PC-3 (cell line): ENCODE results near the gene TMEM94. TPM values are rescaled to one million over a fixed set of nuclear protein-coding genes. Genes with fewer than 3 reads are reported as not detected.

Experiments used
- ATAC-seq: fragments of 200-7000 bp; cut with Tn5 transposase; 2 replicates; pipeline ENCODE4 v1.9.1; 2020; ENCODE audit warnings: mild to moderate bottlenecking, moderate library complexity
- BruUV-seq: library from RNA; stranded (reverse); fragments of 400-500 nt; replicated peaks from 2 replicates; lab custom pipeline; 2021; lab: Mats Ljungman, UMichigan
- CTCF ChIA-PET: fragments of 300-600 bp; sonication (Branson Sonifier 250); formaldehyde crosslinking; loops from one replicate; lab custom pipeline; 2022; ENCODE audit warnings: antibody characterized with exemption; lab: Charles Lee
- POLR2A ChIA-PET: fragments of 300-600 bp; sonication (Branson Sonifier 250); formaldehyde crosslinking; loops from one replicate; lab custom pipeline; 2022; ENCODE audit warnings: antibody characterized with exemption; ENCODE audit not compliant: unreplicated experiment; lab: Charles Lee
- DNase-seq: peaks from one replicate; pipeline ENCODE4 v3.0.0-alpha.2; 2015
- H2AFZ ChIP-seq: fragments of 300-600 bp; sonication (generic); 2 replicates; pipeline ENCODE4 v1.6.0; 2016; ENCODE audit warnings: antibody characterized with exemption, low read length
- H3F3A ChIP-seq: fragments of 300-600 bp; sonication (generic); one replicate; pipeline ENCODE4 v1.6.0; 2017; ENCODE audit warnings: antibody characterized with exemption, low read length, control low read depth, mild to moderate bottlenecking; ENCODE audit not compliant: unreplicated experiment
- H3K27ac ChIP-seq: fragments of 300-600 bp; sonication (generic); 2 replicates; pipeline ENCODE4 v1.5.1; 2016; ENCODE audit warnings: mild to moderate bottlenecking, low read length
- H3K27me3 ChIP-seq: fragments of 300-600 bp; sonication (generic); 2 replicates; pipeline ENCODE4 v1.6.1; 2016; ENCODE audit warnings: low read length, mixed read lengths
- H3K36me3 ChIP-seq: fragments of 300-600 bp; sonication (generic); 2 replicates; pipeline ENCODE4 v1.6.1; 2016; ENCODE audit warnings: low read depth, mixed run types, low read length, mixed read lengths
- H3K4me1 ChIP-seq: fragments of 300-600 bp; sonication (generic); 2 replicates; pipeline ENCODE4 v1.5.1; 2016; ENCODE audit warnings: low read length; ENCODE audit not compliant: insufficient read depth
- H3K4me2 ChIP-seq: fragments of 300-600 bp; sonication (generic); 2 replicates; pipeline ENCODE4 v1.6.0; 2016; ENCODE audit warnings: low read length
- H3K4me3 ChIP-seq: fragments of 300-600 bp; sonication (generic); 2 replicates; pipeline ENCODE4 v1.5.1; 2016; ENCODE audit warnings: mild to moderate bottlenecking, low read length, mixed read lengths
- H3K79me2 ChIP-seq: fragments of 300-600 bp; sonication (generic); 2 replicates; pipeline ENCODE4 v1.6.1; 2017; ENCODE audit warnings: low read length, mixed read lengths
- H3K9ac ChIP-seq: fragments of 300-600 bp; sonication (generic); 2 replicates; pipeline ENCODE4 v1.6.0; 2016; ENCODE audit warnings: mild to moderate bottlenecking, low read length
- H3K9me2 ChIP-seq: fragments of 300-600 bp; sonication (generic); replicated peaks from 2 replicates; pipeline ENCODE4 v1.6.1; 2016; ENCODE audit warnings: mixed run types, low read length, mixed read lengths
- H3K9me3 ChIP-seq: fragments of 300-600 bp; sonication (generic); 2 replicates; pipeline ENCODE4 v1.6.1; 2016; ENCODE audit warnings: low read length, mixed read lengths
- H4K20me1 ChIP-seq: fragments of 300-600 bp; sonication (generic); 2 replicates; pipeline ENCODE4 v1.6.1; 2016; ENCODE audit warnings: low read length, mixed read lengths
- EZH2 ChIP-seq: fragments of 300-600 bp; sonication (generic); IDR thresholded peaks from one replicate; pipeline ENCODE4 v1.6.1; 2017; ENCODE audit warnings: antibody characterized with exemption, mild to moderate bottlenecking, low read length; ENCODE audit not compliant: unreplicated experiment
- EZH2phosphoT487 ChIP-seq: fragments of 300-600 bp; sonication (generic); IDR thresholded peaks from 2 replicates; pipeline ENCODE4 v1.6.1; 2018; ENCODE audit warnings: mild to moderate bottlenecking, antibody characterized with exemption, low read length, borderline replicate concordance
- intact Hi-C: fragments of 100-400 bp; cut with micrococcal nuclease; formaldehyde crosslinking; loops from 2 replicates; pipeline ENCODE4 v1.9.0; 2023
- total RNA-seq: library from RNA; depleted of rRNA; stranded (reverse); fragments of >200 nt; gene quantifications from 2 replicates; pipeline ENCODE4 v1.2.3, GENCODE V29; 2014
- TF ChIP-seq, protein P1 (sequence below): fragments of 300-600 bp; sonication (generic); conservative IDR thresholded peaks from 2 replicates; pipeline ENCODE4 v1.5.1; 2017; ENCODE audit warnings: antibody characterized with exemption, low read depth, mild to moderate bottlenecking, low read length

Gene TMEM94
- total RNA-seq, 1 experiment from 2014 or later = 45.6 TPM

DNA sequence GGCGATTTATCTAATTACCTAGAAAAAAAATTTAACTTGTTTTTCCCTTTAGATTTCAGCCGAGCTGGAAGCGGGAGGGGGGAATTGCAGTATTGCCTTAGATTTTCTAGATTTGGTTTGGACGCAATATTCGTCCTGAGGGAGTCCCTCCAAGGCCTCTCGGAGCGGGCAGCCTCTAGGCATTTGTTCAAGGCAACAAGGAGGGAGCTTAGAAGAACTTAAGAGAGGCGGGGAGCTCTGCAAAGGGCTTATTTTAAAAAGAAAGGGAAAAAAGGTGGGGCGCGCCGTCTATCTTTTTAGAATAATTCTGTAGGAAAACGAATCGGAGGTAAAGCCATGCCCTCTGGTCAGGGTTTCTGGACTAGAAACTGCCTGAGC is 407 bp upstream of the TMEM94 start:
- H3K4me1 ChIP-seq = peaks cover 38% of the 10 kb centered on the region
- CTCF ChIA-PET = interaction anchor here (0.5 to 2.1 kb wide), 5 partner anchors 60 to 833 kb away, joined by 3 to 6 read pairs (median 4); partner anchors contain the start of genes MIF4GD, SMIM5 and TSEN54
- H4K20me1 ChIP-seq = no peaks in the 10 kb centered on the region
- H3K9me2 ChIP-seq = no peaks in the 10 kb centered on the region
- H3K27me3 ChIP-seq = no peaks in the 10 kb centered on the region
- no peaks in the 10 kb centered on the region for H3F3A ChIP-seq
- H2AFZ ChIP-seq = peak overlapping the region; percentile 75
- no peak for TF ChIP-seq EZH2phosphoT487
- TF ChIP-seq, protein P1, sequence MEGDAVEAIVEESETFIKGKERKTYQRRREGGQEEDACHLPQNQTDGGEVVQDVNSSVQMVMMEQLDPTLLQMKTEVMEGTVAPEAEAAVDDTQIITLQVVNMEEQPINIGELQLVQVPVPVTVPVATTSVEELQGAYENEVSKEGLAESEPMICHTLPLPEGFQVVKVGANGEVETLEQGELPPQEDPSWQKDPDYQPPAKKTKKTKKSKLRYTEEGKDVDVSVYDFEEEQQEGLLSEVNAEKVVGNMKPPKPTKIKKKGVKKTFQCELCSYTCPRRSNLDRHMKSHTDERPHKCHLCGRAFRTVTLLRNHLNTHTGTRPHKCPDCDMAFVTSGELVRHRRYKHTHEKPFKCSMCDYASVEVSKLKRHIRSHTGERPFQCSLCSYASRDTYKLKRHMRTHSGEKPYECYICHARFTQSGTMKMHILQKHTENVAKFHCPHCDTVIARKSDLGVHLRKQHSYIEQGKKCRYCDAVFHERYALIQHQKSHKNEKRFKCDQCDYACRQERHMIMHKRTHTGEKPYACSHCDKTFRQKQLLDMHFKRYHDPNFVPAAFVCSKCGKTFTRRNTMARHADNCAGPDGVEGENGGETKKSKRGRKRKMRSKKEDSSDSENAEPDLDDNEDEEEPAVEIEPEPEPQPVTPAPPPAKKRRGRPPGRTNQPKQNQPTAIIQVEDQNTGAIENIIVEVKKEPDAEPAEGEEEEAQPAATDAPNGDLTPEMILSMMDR = no peak
- no peak for TF ChIP-seq EZH2
- peak overlapping the region; percentile 13 for H3K27ac ChIP-seq
- H3K4me2 ChIP-seq = peak overlapping the region; percentile 87
- ATAC-seq = peak; percentile 27
- POLR2A ChIA-PET = interaction anchor here (0.6 to 1.2 kb wide), 5 partner anchors 27 to 167 kb away, joined by 3 to 5 read pairs (median 3); partner anchors contain the start of gene SLC25A19
- H3K9ac ChIP-seq = peak overlapping the region; percentile 62
- DNase-seq = no peak
- no peaks in the 10 kb centered on the region for H3K9me3 ChIP-seq
- H3K36me3 ChIP-seq = no peaks in the 10 kb centered on the region
- BruUV-seq = TSS peak; percentile 77
- H3K79me2 ChIP-seq = peaks cover 20% of the 10 kb centered on the region
- intact Hi-C loops = loop anchor here (2.0 to 5.0 kb wide), 2 partner anchors 29 to 61 kb away; partner anchors contain the start of genes CASKIN2 and TSEN54
- peak overlapping the region; percentile 85 for H3K4me3 ChIP-seq

DNA sequence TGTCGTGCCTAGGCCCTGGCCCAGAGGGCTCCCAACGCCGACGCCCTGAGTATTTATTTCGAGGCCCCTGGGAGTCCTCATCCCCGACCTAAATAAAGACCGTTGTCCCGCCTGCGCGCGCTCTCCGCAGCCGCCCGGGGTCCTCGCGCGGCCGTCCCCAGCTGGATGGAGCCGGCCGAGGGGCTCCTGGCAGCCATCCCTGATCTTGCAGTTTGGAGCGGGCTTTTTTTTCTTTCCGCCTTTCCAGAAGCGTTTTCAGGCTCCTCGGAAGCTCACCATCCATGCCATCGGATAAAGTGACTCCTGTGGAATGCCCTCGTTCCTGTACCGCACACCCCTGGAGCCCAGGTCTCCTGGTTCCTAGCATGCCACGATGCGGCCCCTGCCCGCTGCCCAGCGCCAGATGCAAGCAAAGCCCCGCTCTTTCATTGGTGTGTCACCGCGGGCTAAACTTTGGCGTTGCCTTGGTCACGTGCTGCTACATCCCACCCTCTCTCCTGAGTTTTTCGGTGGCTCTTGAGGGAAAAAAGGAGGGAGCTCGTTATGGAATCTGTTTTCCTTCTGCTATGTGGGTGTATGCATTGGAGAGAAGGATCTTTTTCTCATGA is 716 bp downstream of the TMEM94 start:
- ATAC-seq (peak; percentile 10), DNase-seq (peak; percentile 52)
- intact Hi-C loops = loop anchor here (2.0 to 5.0 kb wide), 2 partner anchors 30 to 60 kb away; partner anchors contain the start of genes CASKIN2 and TSEN54
- H3K9me2 ChIP-seq = no peaks in the 10 kb centered on the region
- peak overlapping the region; percentile 85 for H3K4me3 ChIP-seq
- peak overlapping the region; percentile 7; the same call in 1 of the 2 replicates for H3K27ac ChIP-seq
- peak overlapping the region; percentile 87 for H3K4me2 ChIP-seq
- peak overlapping the region; percentile 84 for H3K9ac ChIP-seq
- BruUV-seq = no TSS peak
- H3K27me3 ChIP-seq = no peaks in the 10 kb centered on the region
- POLR2A ChIA-PET = interaction anchor here (0.6 to 1.2 kb wide), 2 partner anchors 29 to 422 kb away, joined by 4 to 5 read pairs; no protein-coding TSS in a partner anchor
- CTCF ChIA-PET = interaction anchor here (0.5 to 2.1 kb wide), 3 partner anchors 14 to 186 kb away, joined by 3 to 6 read pairs (median 5); partner anchors contain the start of genes MIF4GD and TSEN54
- TF ChIP-seq, protein P1 = no peak
- TF ChIP-seq EZH2 (no peak), EZH2phosphoT487 (no peak)
- peaks cover 20% of the 10 kb centered on the region for H3K79me2 ChIP-seq
- H3K9me3 ChIP-seq = no peaks in the 10 kb centered on the region
- H4K20me1 ChIP-seq = no peaks in the 10 kb centered on the region
- H2AFZ ChIP-seq = peak overlapping the region; percentile 80
- no peaks in the 10 kb centered on the region for H3F3A ChIP-seq
- H3K4me1 ChIP-seq = peaks cover 38% of the 10 kb centered on the region
- no peaks in the 10 kb centered on the region for H3K36me3 ChIP-seq
